Measurements from ENCODE around the gene DUSP1.

The DUSP1 gene

DNA sequence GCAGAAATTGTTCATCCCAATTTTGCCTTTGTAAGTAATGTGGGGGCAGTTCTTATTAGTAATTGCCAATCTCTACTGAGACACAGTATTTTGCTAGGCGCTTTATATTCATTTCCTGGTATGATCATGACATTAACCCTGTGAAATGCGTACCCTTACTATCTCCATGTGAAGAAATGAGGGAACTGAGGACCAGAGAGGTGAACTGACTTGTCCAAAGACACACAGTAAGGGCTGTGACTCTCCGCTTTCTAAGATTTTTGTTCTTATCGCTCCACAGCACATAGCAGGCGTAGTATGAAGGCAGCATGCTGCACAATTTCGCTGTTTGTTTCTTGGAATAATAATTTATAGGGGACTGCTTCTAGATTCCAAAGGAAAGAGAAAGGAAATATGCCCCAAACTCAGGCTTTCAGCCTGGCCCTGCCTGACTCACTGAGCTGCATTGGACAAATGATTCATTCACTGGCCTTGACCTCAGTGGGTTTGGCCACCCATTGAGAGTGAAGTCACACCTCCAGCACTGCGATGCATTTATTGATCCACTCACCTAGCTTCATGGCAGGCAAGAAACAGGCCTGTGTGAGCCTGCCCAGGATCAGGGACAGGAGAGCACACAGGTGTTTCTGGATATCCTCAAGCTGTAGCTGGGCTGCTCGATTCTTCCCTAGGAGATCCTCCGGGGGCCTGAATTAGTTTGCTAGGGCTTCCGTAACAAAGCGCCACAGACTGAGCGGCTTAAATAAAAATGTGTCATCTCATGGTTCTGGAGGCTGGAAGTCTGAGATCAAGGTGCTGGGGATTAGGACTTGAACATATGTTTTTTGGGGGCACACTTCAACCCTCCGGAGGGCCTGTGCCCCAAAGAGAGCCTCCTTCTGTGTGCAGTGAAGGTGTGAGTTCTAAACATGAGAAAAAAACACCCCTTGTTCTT, 7.2 kb upstream of the DUSP1 start:
- no peak for DNase-seq

GRCh38 chr5:172776235-172776594, 5.2 kb upstream of the DUSP1 start:
- DNase-seq = no peak

GRCh38 chr5:172775326-172776234, 4.6 kb upstream of the DUSP1 start:
- DNase-seq = no peak

- no peak for DNase-seq
These were observed 3.7 kb upstream of the DUSP1 start for GRCh38 chr5:172774561-172775315.

- no peak for DNase-seq
These were observed 2.8 kb upstream of the DUSP1 start for GRCh38 chr5:172773481-172774469.

DNA sequence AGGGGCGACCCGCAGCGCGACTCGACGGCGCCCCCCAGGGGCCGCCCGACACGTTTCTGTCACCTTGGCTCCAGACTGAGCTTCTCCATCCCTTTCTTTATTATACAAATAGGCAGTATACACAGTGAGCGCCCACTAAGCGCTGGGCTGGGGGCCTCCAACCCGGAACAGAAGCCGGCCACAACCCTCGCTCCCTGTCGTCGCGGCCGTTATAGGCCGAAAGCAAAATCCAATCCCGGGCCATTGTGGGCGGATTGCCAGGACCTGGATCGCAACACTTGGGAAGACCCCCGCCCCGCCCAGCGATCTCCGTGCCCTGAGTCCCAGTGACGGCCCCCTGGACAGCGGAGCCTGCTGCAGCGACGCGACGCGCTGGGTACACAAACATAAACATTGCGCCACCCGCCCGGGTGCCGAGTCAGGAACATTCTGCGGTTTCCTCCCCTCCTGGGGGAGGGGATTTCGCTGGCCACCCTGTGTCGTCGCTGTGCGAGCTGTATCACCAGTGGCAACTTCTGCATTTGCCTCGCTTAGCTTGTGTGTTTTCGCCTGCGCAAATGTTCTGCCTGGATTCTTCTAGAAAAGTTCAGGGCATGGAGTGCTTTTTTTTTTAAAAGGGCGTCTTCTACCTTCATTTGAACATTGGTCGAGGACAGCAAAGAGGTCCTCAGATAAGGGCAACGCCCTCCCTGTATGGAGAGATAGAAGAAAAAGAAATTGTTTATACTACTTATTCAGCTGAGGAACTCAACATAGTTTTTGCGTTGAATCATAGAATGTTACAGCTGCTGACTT, 1.3 kb upstream of the DUSP1 start:
- no peak for DNase-seq

DNA sequence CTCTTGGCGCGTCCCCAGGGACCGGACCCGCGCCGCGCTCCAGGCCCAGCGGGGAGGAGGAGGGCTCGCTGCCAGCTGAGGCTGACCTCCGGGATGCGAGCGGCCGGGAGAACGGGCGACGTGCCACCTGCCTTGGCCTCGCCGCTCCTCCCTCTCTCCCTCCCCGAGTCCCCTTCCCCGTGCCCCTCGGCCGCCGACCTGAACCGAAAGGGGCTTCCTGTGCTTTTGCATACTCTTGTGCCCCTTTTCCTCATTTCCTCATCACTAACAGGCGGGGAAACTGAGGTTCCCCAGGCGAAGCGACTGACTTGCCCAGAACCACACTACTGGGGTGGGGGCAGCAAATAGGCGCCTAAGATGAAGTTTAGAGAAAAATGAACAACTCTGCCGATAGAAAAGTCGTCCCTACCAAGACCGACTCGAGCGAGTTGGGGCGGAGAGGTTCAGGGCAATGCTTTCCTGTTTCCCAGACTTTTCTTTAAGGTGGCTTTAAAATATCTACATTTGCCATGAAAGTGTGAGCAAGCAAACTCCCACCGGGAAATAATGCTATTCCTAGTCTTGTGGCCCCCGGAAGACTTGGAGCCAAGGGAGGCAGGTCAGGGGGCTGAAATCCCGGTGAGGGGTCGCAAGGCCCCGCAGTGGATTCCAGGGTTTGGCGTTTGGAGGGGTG, 580 bp upstream of the DUSP1 start:
- DNase-seq = no peak

DNA sequence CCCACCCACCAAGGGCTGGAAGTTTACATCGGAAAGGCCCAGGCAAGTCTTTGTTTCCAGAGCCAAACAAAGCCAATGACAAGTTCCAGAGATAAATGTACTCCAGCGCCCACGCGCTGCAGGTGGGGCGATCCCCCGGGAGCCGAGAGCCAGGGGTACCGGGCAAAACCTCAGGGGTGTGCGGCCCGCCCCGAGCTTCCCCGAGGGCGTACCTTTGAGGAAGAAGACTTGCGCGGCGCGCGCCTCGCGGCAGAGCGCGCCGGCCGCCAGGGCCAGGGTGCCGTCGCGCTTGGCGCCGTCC, 671 bp downstream of the DUSP1 start:
- no peak for DNase-seq

GRCh38 chr5:172769616-172770373, 1.2 kb downstream of the DUSP1 start:
- DNase-seq = no peak

- DNase-seq = no peak
These were observed 1.7 kb downstream of the DUSP1 start for GRCh38 chr5:172769342-172769615.

- no peak for DNase-seq
These were observed 2.2 kb downstream of the DUSP1 start for GRCh38 chr5:172768573-172769341.

DNA sequence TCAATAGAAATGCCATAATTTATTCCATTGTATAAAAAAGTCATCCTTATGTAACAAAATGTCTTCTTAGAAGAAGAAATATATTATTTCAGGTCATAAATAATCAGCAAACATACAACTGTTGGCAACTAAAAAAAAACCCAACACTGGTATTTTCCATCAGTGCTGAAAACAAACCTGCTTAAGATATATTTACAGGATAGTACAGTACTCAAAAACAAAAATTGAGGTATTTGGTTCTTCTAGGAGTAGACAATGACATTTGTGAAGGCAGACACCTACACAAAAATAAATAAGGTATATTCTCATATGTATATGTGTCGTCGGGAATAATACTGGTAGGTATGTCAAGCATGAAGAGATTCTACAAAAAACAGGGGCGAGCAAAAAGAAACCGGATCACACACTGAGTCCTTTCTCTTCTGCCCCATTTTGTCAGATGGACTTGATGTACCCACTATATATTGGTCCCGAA, 2.9 kb downstream of the DUSP1 start:
- DNase-seq = no peak

DNA sequence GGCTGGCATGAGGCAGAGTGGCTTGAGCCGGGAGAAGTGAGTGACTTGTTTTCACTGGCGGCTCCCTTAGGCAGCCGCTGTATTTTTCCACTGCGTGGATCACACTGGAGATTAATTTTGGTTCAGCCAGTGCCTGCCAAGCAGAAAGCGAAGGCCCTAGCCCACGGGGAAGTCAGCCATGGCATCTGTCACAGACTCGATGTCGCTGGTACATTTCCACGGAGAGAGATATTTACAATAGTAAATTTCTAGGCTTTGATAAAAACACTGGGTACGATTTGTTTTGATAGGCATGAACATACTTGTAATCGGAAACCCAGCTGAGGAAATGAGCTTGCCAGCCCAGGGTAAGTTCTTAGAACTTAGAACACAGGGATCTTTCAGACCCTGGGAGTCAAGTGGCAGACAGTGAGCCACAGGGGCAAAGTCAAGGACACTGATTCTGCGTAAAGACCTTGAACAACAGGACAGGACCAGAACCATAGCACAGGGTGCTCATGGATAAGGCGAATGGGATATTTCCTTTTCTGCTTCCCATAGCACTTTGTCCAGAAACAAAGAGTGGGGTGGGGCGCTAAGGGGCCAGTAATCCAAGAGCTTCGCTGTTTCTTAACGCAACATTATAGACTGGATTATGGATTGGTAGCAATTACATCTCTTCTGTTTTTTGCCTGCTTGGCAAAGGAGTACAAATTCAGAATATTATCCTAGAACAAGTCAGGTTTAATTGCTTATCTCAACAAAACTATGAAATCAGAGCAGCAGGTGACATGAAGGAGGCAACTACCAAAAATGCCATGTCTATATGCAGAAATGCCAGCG, 4.5 kb downstream of the DUSP1 start:
- no peak for DNase-seq

DNA sequence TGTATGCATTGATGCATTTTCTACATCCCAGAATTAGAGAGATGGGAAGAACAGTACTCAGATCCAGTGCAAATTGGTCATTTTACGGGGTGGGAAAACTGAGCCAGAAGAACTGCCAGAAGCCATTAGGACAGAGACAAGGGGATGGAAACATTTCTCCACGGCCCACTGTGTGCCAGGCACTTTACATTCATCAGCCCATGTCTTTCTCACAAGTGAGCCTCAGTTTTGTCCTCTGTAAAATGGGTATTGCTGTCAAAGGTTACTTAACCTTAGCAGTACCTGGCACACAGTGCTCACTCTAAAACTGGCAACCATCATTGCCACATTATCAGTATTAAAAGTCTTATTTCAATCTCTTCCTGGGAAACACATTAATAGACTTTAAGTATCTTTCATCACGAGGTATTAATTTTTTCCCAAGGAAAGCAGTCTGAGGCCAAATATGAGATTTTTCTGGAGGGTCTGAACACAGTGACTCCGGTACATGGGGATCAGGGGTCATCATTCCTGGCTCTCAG, 5.2 kb downstream of the DUSP1 start:
- no peak for DNase-seq

DNA sequence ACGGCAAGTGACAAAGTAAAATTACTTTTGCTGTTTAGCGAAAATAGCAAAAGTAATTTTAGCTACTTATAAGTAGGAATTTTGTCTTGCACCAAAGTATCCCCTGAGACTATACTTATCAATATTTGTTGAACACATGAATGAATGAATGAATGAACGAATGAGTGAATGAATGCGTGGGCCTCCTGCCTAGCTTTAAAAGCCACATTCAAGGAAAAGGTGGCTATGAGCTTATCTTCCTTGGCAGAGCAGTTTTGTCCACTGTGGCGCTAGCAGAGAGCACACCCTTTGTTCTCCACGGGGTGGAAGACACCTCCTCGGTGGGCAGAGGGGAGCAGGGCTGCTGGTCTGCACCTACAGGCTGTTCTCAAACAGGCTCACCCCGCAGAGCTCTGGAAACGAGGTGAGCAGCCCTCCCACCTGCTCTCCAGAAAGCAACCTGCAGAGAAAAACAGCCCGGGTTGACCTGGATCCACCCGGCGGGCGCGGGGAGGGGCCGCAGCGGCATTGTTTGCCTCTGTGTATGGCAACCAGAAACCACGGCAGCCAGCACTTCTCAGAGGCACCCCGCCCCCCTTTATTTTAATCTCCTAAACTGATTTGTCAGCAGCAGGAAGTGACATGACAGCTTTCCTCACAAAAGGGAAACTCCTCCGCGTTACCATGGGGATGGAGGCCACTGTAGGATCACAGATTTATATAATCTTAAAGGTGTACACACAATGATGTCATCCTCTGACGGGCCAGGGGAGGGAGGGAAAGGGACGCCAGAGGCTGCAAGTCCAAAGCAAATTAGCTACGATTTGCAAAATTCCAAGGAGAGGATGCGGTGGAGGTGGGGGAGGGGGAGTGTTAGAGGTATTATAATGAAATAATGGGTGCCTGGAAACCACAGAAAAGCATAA, 5.9 kb downstream of the DUSP1 start:
- peak; percentile 93 for DNase-seq

DNA sequence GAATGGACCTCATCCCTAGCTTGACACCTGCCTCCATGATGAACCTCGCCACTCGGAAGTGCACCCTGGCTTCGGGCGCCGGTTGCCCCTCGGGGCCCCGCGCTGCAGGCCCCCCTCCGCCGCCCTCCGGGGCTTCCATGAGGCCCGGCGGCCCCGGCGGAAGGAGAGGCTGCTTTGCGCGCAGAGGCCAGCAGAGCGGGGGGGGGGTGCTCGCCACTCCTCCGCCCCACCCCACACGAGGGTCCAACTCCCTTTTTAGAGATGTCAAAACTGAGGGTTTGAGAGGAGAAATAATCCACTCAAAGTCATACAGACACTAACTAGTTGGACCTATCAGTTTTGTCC, 7.9 kb downstream of the DUSP1 start:
- DNase-seq = no peak

Data from NCI-H446 treated with DMSO at 0.1 percent for 48 hours (cell line).